Brain microvascular endothelial cell (primary cell): ENCODE measurements around the gene EMP1.

Experiments used
- DNase-seq: peaks from one replicate; pipeline ENCODE4 v3.0.0-alpha.2; 2020
- H3K27ac ChIP-seq: fragments of 250-450 bp; sonication (Bioruptor Pico); 2 replicates; pipeline ENCODE4 v1.5.1; 2020; ENCODE audit warnings: mild to moderate bottlenecking, moderate library complexity
- H3K27me3 ChIP-seq: fragments of 250-450 bp; sonication (Bioruptor Pico); replicated peaks from 2 replicates; pipeline ENCODE4 v1.5.1; 2020; ENCODE audit warnings: mild to moderate bottlenecking
- H3K36me3 ChIP-seq: fragments of 250-450 bp; sonication (Bioruptor Pico); replicated peaks from 2 replicates; pipeline ENCODE4 v1.5.1; 2020; ENCODE audit warnings: mild to moderate bottlenecking
- H3K4me3 ChIP-seq: 2 replicates; pipeline ENCODE4 v1.5.1; 2011; ENCODE audit warnings: low read depth, mild to moderate bottlenecking, control low read depth, low read length, moderate library complexity
- CTCF ChIP-seq: IDR thresholded peaks from 2 replicates; pipeline ENCODE4 v1.5.1; 2011; ENCODE audit warnings: low read depth, mild to moderate bottlenecking, moderate library complexity, low read length, control low read depth, inconsistent platforms; ENCODE audit errors: missing control alignments
- in situ Hi-C: cut with HindIII; loops from 2 replicates; pipeline ENCODE4 v1.10.0; 2017; ENCODE audit warnings: low sequenced_read_pairs, low pct_ligation_motif_present

The EMP1 gene

GRCh38 chr12:13167906-13168305 is 28.6 kb upstream of the EMP1 start:
- Histone ChIP-seq H3K36me3 (no peaks in the 10 kb centered on the region), H3K27me3 (no peaks in the 10 kb centered on the region), H3K27ac (no peak overlapping the region), H3K4me3 (no peak overlapping the region)
- TF ChIP-seq CTCF: no peak
- DNase-seq: no peak
- in situ Hi-C loops: no loop called here

GRCh38 chr12:13169272-13169671 is 27.3 kb upstream of the EMP1 start:
- in situ Hi-C loops: no loop called here
- Histone ChIP-seq H3K27me3 (no peaks in the 10 kb centered on the region), H3K27ac (no peak overlapping the region), H3K4me3 (no peak overlapping the region), H3K36me3 (no peaks in the 10 kb centered on the region)
- DNase-seq: no peak
- no peak for TF ChIP-seq CTCF

GRCh38 chr12:13170892-13171490 is 25.5 kb upstream of the EMP1 start:
- no peaks in the 10 kb centered on the region for H3K27me3 ChIP-seq
- TF ChIP-seq CTCF: no peak
- in situ Hi-C loops: no loop called here
- DNase-seq: no peak
- no peaks in the 10 kb centered on the region for H3K36me3 ChIP-seq
- no peak overlapping the region for H3K27ac ChIP-seq
- no peak overlapping the region for H3K4me3 ChIP-seq

- in situ Hi-C loops: no loop called here
- DNase-seq: no peak
- no peak for TF ChIP-seq CTCF
- Histone ChIP-seq H3K27me3 (no peaks in the 10 kb centered on the region), H3K27ac (peak overlapping the region; percentile 80), H3K4me3 (no peak overlapping the region), H3K36me3 (no peaks in the 10 kb centered on the region)
Measured at GRCh38 chr12:13171921-13172859, 24.3 kb upstream of the EMP1 start.

- no peak for TF ChIP-seq CTCF
- H3K27me3 ChIP-seq: no peaks in the 10 kb centered on the region
- in situ Hi-C loops: no loop called here
- DNase-seq: peak; percentile 93
- H3K36me3 ChIP-seq: no peaks in the 10 kb centered on the region
- H3K4me3 ChIP-seq: no peak overlapping the region
- peak overlapping the region; percentile 80 for H3K27ac ChIP-seq
Measured at GRCh38 chr12:13173012-13173932, 23.3 kb upstream of the EMP1 start.
